ENCODE data around the gene LONRF3.
"Not testable (repeated sequence)": the region's sequence is repeated elsewhere in the genome, so short reads cannot be mapped to it uniquely, and the experiment has no call there.

The LONRF3 gene

GRCh38 chrX:118988911-118989310 is 14.5 kb downstream of the LONRF3 start:
- no peak for DNase-seq

GRCh38 chrX:118989886-118990285 is 15.5 kb downstream of the LONRF3 start:
- no peak for DNase-seq

GRCh38 chrX:118990512-118991227 is 16.3 kb downstream of the LONRF3 start:
- no peak for DNase-seq

GRCh38 chrX:118992441-118993121 is 18.2 kb downstream of the LONRF3 start:
- not testable (repeated sequence) for DNase-seq

- no peak for DNase-seq
Observed at GRCh38 chrX:119003462-119003861, 29.0 kb downstream of the LONRF3 start.

GRCh38 chrX:119004920-119005524 is 30.6 kb downstream of the LONRF3 start:
- DNase-seq = peak in 1 of 2 experiments; percentile 53

- DNase-seq = no peak
Observed at GRCh38 chrX:119007189-119007770, 32.9 kb downstream of the LONRF3 start.

GRCh38 chrX:119008110-119008744 is 33.8 kb downstream of the LONRF3 start:
- peak in 1 of 2 experiments; percentile 23 for DNase-seq

- DNase-seq = no peak
Observed at GRCh38 chrX:119009071-119009470, 34.7 kb downstream of the LONRF3 start.

GRCh38 chrX:119010491-119010890 is 36.1 kb downstream of the LONRF3 start:
- DNase-seq = no peak

- DNase-seq = no peak
Observed at GRCh38 chrX:119013164-119013563, 38.7 kb downstream of the LONRF3 start.

GRCh38 chrX:119015407-119016237 is 41.2 kb downstream of the LONRF3 start:
- DNase-seq = no peak

GRCh38 chrX:119017077-119017476 is 42.7 kb downstream of the LONRF3 start:
- no peak for DNase-seq

GRCh38 chrX:119025900-119026299 is 51.5 kb downstream of the LONRF3 start:
- DNase-seq = no peak

- DNase-seq = not testable (repeated sequence)
Observed at GRCh38 chrX:119026344-119026743, 51.9 kb downstream of the LONRF3 start.

- DNase-seq = not testable (repeated sequence)
Observed at GRCh38 chrX:119027960-119028732, 53.7 kb downstream of the LONRF3 start.

GRCh38 chrX:119028733-119029330 is 54.4 kb downstream of the LONRF3 start:
- DNase-seq = no peak

GRCh38 chrX:119029656-119030055 is 55.2 kb downstream of the LONRF3 start:
- DNase-seq = not testable (repeated sequence)

- no peak for DNase-seq
Observed at GRCh38 chrX:119030990-119031389, 56.6 kb downstream of the LONRF3 start.

GRCh38 chrX:119036107-119037029 is 62.0 kb downstream of the LONRF3 start:
- DNase-seq = no peak
